Measurements from ENCODE around the gene CYP4F8. TPM values are rescaled to one million over a fixed set of nuclear protein-coding genes. Genes with fewer than 3 reads are reported as not detected.
"Not testable (repeated sequence)": the region's sequence is repeated elsewhere in the genome, so short reads cannot be mapped to it uniquely, and the experiment has no call there.

CYP4F8 gene
- total RNA-seq, 1 experiment from 2014 or later = not detected

- TF ChIP-seq MAX (CRISPR knock-in tag; IDR thresholded peaks at IDR 0.05) (no peak), E2F5 (CRISPR knock-in tag; IDR thresholded peaks at IDR 0.05) (no peak), ZNF219 (CRISPR knock-in tag; IDR thresholded peaks at IDR 0.05; ENCODE audit: borderline replicate concordance) (no peak), FOXJ3 (CRISPR knock-in tag; IDR thresholded peaks at IDR 0.05; ENCODE audit: borderline replicate concordance) (no peak), IRF1 (CRISPR knock-in tag; IDR thresholded peaks at IDR 0.05) (no peak)
- TF ChIP-seq, protein P1, sequence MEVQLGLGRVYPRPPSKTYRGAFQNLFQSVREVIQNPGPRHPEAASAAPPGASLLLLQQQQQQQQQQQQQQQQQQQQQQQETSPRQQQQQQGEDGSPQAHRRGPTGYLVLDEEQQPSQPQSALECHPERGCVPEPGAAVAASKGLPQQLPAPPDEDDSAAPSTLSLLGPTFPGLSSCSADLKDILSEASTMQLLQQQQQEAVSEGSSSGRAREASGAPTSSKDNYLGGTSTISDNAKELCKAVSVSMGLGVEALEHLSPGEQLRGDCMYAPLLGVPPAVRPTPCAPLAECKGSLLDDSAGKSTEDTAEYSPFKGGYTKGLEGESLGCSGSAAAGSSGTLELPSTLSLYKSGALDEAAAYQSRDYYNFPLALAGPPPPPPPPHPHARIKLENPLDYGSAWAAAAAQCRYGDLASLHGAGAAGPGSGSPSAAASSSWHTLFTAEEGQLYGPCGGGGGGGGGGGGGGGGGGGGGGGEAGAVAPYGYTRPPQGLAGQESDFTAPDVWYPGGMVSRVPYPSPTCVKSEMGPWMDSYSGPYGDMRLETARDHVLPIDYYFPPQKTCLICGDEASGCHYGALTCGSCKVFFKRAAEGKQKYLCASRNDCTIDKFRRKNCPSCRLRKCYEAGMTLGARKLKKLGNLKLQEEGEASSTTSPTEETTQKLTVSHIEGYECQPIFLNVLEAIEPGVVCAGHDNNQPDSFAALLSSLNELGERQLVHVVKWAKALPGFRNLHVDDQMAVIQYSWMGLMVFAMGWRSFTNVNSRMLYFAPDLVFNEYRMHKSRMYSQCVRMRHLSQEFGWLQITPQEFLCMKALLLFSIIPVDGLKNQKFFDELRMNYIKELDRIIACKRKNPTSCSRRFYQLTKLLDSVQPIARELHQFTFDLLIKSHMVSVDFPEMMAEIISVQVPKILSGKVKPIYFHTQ (CRISPR knock-in tag; IDR thresholded peaks at IDR 0.05) = no peak
- TF ChIP-seq, protein P2, sequence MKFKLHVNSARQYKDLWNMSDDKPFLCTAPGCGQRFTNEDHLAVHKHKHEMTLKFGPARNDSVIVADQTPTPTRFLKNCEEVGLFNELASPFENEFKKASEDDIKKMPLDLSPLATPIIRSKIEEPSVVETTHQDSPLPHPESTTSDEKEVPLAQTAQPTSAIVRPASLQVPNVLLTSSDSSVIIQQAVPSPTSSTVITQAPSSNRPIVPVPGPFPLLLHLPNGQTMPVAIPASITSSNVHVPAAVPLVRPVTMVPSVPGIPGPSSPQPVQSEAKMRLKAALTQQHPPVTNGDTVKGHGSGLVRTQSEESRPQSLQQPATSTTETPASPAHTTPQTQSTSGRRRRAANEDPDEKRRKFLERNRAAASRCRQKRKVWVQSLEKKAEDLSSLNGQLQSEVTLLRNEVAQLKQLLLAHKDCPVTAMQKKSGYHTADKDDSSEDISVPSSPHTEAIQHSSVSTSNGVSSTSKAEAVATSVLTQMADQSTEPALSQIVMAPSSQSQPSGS (CRISPR knock-in tag; IDR thresholded peaks at IDR 0.05; ENCODE audit: borderline replicate concordance, low read depth) = no peak
Measured at GRCh38 chr19:15589760-15590451, 25.1 kb upstream of the CYP4F8 start (continued).

DNA sequence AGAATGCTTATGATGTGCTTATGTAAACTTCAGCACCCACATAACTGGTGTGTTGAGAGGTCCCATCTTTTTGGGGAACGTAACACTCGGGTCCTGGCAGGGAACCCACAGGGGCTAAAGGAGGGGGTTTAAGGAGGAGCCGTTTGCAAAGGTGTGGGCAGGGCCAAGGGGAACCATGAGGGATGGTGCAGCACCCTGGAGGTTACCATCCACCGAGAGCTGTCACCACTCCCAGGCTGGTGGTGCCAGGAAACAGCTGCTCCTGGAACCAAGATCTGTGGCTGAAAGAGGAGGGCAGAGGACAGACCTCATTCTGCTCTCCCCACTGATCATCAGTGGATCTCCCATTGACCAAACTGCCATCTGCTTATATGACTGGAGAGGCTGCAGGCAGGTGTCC, 23.2 kb upstream of the CYP4F8 start:
- H3K4me3 Mint-ChIP-seq = no peak overlapping the region
- H3K27me3 Mint-ChIP-seq (ENCODE audit: low read depth) = peaks cover 24% of the 10 kb centered on the region
- peaks cover 36% of the 10 kb centered on the region for H3K36me3 Mint-ChIP-seq
- DNase-seq (ENCODE audit: low spot score) (no peak), ATAC-seq (no peak)
- H3K9me3 Mint-ChIP-seq = peaks cover 71% of the 10 kb centered on the region
- H3K4me1 Mint-ChIP-seq = no peaks in the 10 kb centered on the region
- ChIA-PET CTCF (no interaction called here), POLR2A (no interaction called here)
- no peak overlapping the region for H3K27ac Mint-ChIP-seq
- TF ChIP-seq, protein P2 (CRISPR knock-in tag; IDR thresholded peaks at IDR 0.05; ENCODE audit: borderline replicate concordance, low read depth) = no peak
- no peak for TF ChIP-seq GABPB1 (CRISPR knock-in tag; IDR thresholded peaks at IDR 0.05)
- no peak for TF ChIP-seq ZNF671 (CRISPR knock-in tag; IDR thresholded peaks at IDR 0.05)
- no peak for TF ChIP-seq ZNF263 (CRISPR knock-in tag; IDR thresholded peaks at IDR 0.05; ENCODE audit: low read depth)
- TF ChIP-seq AFF4 (CRISPR knock-in tag; IDR thresholded peaks at IDR 0.05; ENCODE audit: borderline replicate concordance) = no peak

DNA sequence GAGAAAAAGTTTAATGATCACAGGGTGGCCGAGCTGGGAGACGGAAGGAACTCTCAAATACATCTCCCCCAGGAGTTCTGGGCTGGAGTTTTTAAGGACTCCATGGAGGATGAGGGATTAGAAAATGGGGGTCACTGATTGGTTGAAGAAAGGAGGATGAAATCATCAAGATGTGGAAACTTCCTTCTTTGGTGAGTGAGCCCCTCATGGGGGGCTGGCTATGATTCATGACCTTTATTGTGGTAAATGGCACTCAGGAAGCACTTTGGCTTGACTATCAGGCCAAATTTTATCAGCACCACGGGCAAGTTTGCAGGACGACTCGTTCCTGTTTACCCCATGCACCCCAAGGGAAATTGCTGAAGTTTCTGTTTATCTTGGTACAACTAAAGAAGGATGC, 22.5 kb upstream of the CYP4F8 start:
- POLR2A ChIA-PET; H3K4me3 Mint-ChIP-seq; DNase-seq (ENCODE audit: low spot score); ATAC-seq; H3K27ac Mint-ChIP-seq; H3K4me1 Mint-ChIP-seq; CTCF ChIA-PET: not testable (repeated sequence)
- Mint-ChIP-seq H3K9me3 (peaks cover 73% of the 10 kb centered on the region), H3K36me3 (peaks cover 36% of the 10 kb centered on the region), H3K27me3 (ENCODE audit: low read depth) (peaks cover 24% of the 10 kb centered on the region)

DNA sequence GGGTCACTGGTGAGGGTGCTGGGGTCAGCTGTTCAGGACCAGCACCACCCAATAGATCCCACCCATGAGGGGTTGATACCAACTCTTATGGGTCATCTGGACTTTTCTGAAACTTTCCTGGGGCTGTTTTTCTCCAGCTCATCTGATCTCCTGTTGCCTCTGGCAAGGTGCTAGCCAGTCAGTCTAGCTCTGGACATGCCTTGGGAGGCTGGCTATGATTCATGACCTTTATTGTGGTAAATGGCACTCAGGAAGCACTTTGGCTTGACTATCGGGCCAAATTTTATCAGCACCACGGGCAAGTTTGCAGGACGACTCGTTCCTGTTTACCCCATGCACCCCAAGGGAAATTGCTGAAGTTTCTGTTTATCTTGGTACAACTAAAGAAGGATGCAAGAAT, 21.3 kb upstream of the CYP4F8 start:
- H3K27ac Mint-ChIP-seq; H3K4me1 Mint-ChIP-seq; ATAC-seq; DNase-seq (ENCODE audit: low spot score); H3K4me3 Mint-ChIP-seq; POLR2A ChIA-PET: not testable (repeated sequence)
- CTCF ChIA-PET = interaction anchor here (0.6 kb wide), 1 partner anchor 490 kb away, joined by 3 read pairs; no protein-coding TSS in a partner anchor
- peaks cover 62% of the 10 kb centered on the region for H3K9me3 Mint-ChIP-seq
- H3K36me3 Mint-ChIP-seq = peaks cover 26% of the 10 kb centered on the region
- peaks cover 14% of the 10 kb centered on the region for H3K27me3 Mint-ChIP-seq (ENCODE audit: low read depth)

All from WTC11 (cell line).